ENCODE results near the gene FGD6.
"Not testable (repeated sequence)": the region's sequence is repeated elsewhere in the genome, so short reads cannot be mapped to it uniquely, and the experiment has no call there.

DNA sequence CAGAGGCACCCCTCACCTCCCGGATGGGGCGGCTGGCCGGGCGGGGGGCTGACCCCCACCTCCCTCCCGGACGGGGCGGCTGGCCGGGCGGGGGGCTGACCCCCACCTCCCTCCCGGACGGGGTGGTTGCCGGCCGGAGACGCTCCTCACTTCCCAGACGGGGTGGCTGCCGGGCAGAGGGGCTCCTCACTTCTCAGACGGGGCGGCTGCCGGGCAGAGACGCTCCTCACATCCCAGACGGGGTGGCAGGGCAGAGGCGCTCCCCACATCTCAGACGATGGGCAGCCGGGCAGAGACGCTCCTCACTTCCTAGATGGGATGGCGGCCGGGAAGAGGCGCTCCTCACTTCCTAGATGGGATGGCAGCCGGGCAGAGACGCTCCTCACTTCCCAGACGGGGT lies 18.4 kb upstream of the FGD6 start:
- TF ChIP-seq, protein P1, sequence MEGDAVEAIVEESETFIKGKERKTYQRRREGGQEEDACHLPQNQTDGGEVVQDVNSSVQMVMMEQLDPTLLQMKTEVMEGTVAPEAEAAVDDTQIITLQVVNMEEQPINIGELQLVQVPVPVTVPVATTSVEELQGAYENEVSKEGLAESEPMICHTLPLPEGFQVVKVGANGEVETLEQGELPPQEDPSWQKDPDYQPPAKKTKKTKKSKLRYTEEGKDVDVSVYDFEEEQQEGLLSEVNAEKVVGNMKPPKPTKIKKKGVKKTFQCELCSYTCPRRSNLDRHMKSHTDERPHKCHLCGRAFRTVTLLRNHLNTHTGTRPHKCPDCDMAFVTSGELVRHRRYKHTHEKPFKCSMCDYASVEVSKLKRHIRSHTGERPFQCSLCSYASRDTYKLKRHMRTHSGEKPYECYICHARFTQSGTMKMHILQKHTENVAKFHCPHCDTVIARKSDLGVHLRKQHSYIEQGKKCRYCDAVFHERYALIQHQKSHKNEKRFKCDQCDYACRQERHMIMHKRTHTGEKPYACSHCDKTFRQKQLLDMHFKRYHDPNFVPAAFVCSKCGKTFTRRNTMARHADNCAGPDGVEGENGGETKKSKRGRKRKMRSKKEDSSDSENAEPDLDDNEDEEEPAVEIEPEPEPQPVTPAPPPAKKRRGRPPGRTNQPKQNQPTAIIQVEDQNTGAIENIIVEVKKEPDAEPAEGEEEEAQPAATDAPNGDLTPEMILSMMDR (IDR thresholded peaks at IDR 0.05), result not testable (repeated sequence)
- not testable (repeated sequence) for TF ChIP-seq POLR2A (IDR thresholded peaks at IDR 0.05)

Measured in right lobe of liver (tissue), 4 donors.